Endodermal cell (in vitro differentiated cells): Measurements from ENCODE around the gene INAFM1. TPM values are rescaled to one million over a fixed set of nuclear protein-coding genes. Genes with fewer than 3 reads are reported as not detected.

ENCODE experiments used
- DNase-seq: peaks from one replicate; pipeline ENCODE4 v3.0.0-alpha.2; 2017
- H3K27ac ChIP-seq: 2 replicates; pipeline ENCODE4 v1.5.1; 2013; ENCODE audit warnings: mild to moderate bottlenecking, low read depth, low read length, moderate library complexity
- H3K27me3 ChIP-seq: 2 replicates; pipeline ENCODE4 v1.6.1; 2013; ENCODE audit warnings: mild to moderate bottlenecking, low read length, moderate library complexity; ENCODE audit not compliant: insufficient read depth, control insufficient read depth, poor library complexity, severe bottlenecking
- H3K36me3 ChIP-seq: 2 replicates; pipeline ENCODE4 v1.7.0; 2013; ENCODE audit warnings: mild to moderate bottlenecking, low read length, moderate library complexity; ENCODE audit not compliant: control insufficient read depth, insufficient read depth
- H3K4me1 ChIP-seq: one replicate; pipeline ENCODE4 v1.7.0; 2013; ENCODE audit warnings: low read length; ENCODE audit not compliant: control insufficient read depth, insufficient read depth
- H3K4me3 ChIP-seq: 2 replicates; pipeline ENCODE4 v1.5.1; 2013; ENCODE audit warnings: mild to moderate bottlenecking, low read length, moderate library complexity
- H3K9ac ChIP-seq: 2 replicates; pipeline ENCODE4 v1.6.1; 2013; ENCODE audit warnings: mild to moderate bottlenecking, low read length, moderate library complexity; ENCODE audit not compliant: poor library complexity, severe bottlenecking; ENCODE audit errors: extremely low read depth
- H3K9me3 ChIP-seq: 2 replicates; pipeline ENCODE4 v1.6.1; 2013; ENCODE audit warnings: mild to moderate bottlenecking, low read length, moderate library complexity; ENCODE audit not compliant: control insufficient read depth
- H3K27ac Mint-ChIP-seq: 2 replicates; pipeline ENCODE4 v1.8.0; 2020; ENCODE audit warnings: mixed read lengths
- H3K27me3 Mint-ChIP-seq: 2 replicates; pipeline ENCODE4 v1.8.0; 2021; ENCODE audit warnings: mild to moderate bottlenecking, mixed read lengths; ENCODE audit not compliant: insufficient read depth
- H3K36me3 Mint-ChIP-seq: 2 replicates; pipeline ENCODE4 v1.8.0; 2020; ENCODE audit warnings: low read depth, mixed read lengths
- H3K4me1 Mint-ChIP-seq: 2 replicates; pipeline ENCODE4 v1.8.0; 2020; ENCODE audit warnings: mixed read lengths
- H3K4me3 Mint-ChIP-seq: 2 replicates; pipeline ENCODE4 v1.8.0; 2020; ENCODE audit warnings: mild to moderate bottlenecking, moderate library complexity, mixed read lengths
- H3K9me3 Mint-ChIP-seq: 2 replicates; pipeline ENCODE4 v1.8.0; 2020; ENCODE audit warnings: mild to moderate bottlenecking, mixed read lengths
- CTCF ChIP-seq: fragments of 200-600 bp; sonication (generic); conservative IDR thresholded peaks from 2 replicates; pipeline ENCODE4 v1.5.0; 2021; ENCODE audit warnings: antibody characterized with exemption, mild to moderate bottlenecking
- WGBS, 2 experiments: methylation state at CpG; one replicate each; pipeline versions ENCODE4 v1.1.5 to v1.1.7; 2013; ENCODE audit warnings: missing lambda C conversion rate in 2 of 2, mixed read lengths in 1 of 2; ENCODE audit not compliant: insufficient coverage in 1 of 2, insufficient read length in 1 of 2; 5-methylcytosine and 5-hydroxymethylcytosine counted together
- total RNA-seq, 2 donors: library from RNA; stranded (reverse); fragmentation: NEBNext Ultra II Directional in 1 of 2; extraction: Animal tissue kit (Norgen Biotek cat#: 25700) in 1 of 2; gene quantifications; 2 replicates in 1 of 2; 3 replicates in 1 of 2; pipeline ENCODE4 v1.2.1, GENCODE V29; 2021

The INAFM1 gene
- total RNA-seq, 2 donors from 2014 or later, result 8.7 to 11.5 TPM

- H3K4me3 Mint-ChIP-seq, result no peak overlapping the region
- H3K27ac Mint-ChIP-seq, result no peak overlapping the region
- no peak for DNase-seq
- H3K4me1 Mint-ChIP-seq, result no peaks in the 10 kb centered on the region
- no peak for TF ChIP-seq CTCF
- H3K9me3 Mint-ChIP-seq, result no peaks in the 10 kb centered on the region
- H3K27me3 Mint-ChIP-seq, result no peaks in the 10 kb centered on the region
- H3K9ac ChIP-seq, result no peak overlapping the region
- H3K4me1 ChIP-seq, result no peaks in the 10 kb centered on the region
- no peaks in the 10 kb centered on the region for H3K9me3 ChIP-seq
- no peaks in the 10 kb centered on the region for H3K27me3 ChIP-seq
- no peaks in the 10 kb centered on the region for H3K36me3 Mint-ChIP-seq
- 92% methylated on average over 1 to 2 of the region's 2 CpGs for WGBS, 2 experiments
- no peak overlapping the region for H3K27ac ChIP-seq
- no peaks in the 10 kb centered on the region for H3K36me3 ChIP-seq
- H3K4me3 ChIP-seq, result no peak overlapping the region
Measured at GRCh38 chr19:47322058-47322457, 47.4 kb downstream of the INAFM1 start.

GRCh38 chr19:47323409-47323808, 48.7 kb downstream of the INAFM1 start:
- Mint-ChIP-seq H3K4me3 (no peak overlapping the region), H3K27ac (no peak overlapping the region), H3K36me3 (no peaks in the 10 kb centered on the region), H3K4me1 (no peaks in the 10 kb centered on the region), H3K27me3 (no peaks in the 10 kb centered on the region), H3K9me3 (no peaks in the 10 kb centered on the region)
- TF ChIP-seq CTCF, result no peak
- Histone ChIP-seq H3K9ac (no peak overlapping the region), H3K4me1 (no peaks in the 10 kb centered on the region), H3K27me3 (no peaks in the 10 kb centered on the region), H3K9me3 (no peaks in the 10 kb centered on the region), H3K36me3 (no peaks in the 10 kb centered on the region), H3K27ac (no peak overlapping the region), H3K4me3 (no peak overlapping the region)
- 92 to 100% methylated on average over 1 to 8 of the region's 8 CpGs for WGBS, 2 experiments
- no peak for DNase-seq

- H3K27me3 ChIP-seq, result no peaks in the 10 kb centered on the region
- Mint-ChIP-seq H3K4me3 (no peak overlapping the region), H3K36me3 (no peaks in the 10 kb centered on the region), H3K4me1 (no peaks in the 10 kb centered on the region), H3K9me3 (no peaks in the 10 kb centered on the region), H3K27me3 (no peaks in the 10 kb centered on the region), H3K27ac (no peak overlapping the region)
- H3K9ac ChIP-seq, result no peak overlapping the region
- H3K4me3 ChIP-seq, result no peak overlapping the region
- TF ChIP-seq CTCF, result no peak
- H3K36me3 ChIP-seq, result no peaks in the 10 kb centered on the region
- no peak overlapping the region for H3K27ac ChIP-seq
- no peak for DNase-seq
- H3K9me3 ChIP-seq, result no peaks in the 10 kb centered on the region
- no peaks in the 10 kb centered on the region for H3K4me1 ChIP-seq
- 91 to 98% methylated on average over 6 to 12 of the region's 12 CpGs for WGBS, 2 experiments
Measured at GRCh38 chr19:47323872-47324271, 49.2 kb downstream of the INAFM1 start.
